Neutrophil (primary cell): ENCODE results near the gene UVRAG.

Source experiments
- H3K27ac ChIP-seq: fragments of 200-600 bp; sonication (generic); 2 replicates; pipeline ENCODE4 v1.5.1; 2016; ENCODE audit warnings: mild to moderate bottlenecking, moderate library complexity
- H3K27me3 ChIP-seq: fragments of 200-600 bp; sonication (generic); 2 replicates; pipeline ENCODE4 v1.6.0; 2016; ENCODE audit warnings: mild to moderate bottlenecking
- H3K36me3 ChIP-seq: fragments of 200-600 bp; sonication (generic); 2 replicates; pipeline ENCODE4 v1.5.1; 2017
- H3K4me1 ChIP-seq, 2 experiments: fragments of 200-600 bp in 1 of 2; sonication (generic) in 1 of 2; 1 replicate in 1 of 2; 2 replicates in 1 of 2; pipeline versions ENCODE4 v1.5.1 to v1.6.1; 2013 to 2016; ENCODE audit warnings: low read depth in 1 of 2, low read length in 1 of 2, mild to moderate bottlenecking in 1 of 2, moderate library complexity in 1 of 2; ENCODE audit not compliant: control insufficient read depth in 1 of 2, insufficient read depth in 1 of 2
- H3K4me3 ChIP-seq, 2 experiments: fragments of 200-600 bp in 1 of 2; sonication (generic) in 1 of 2; 1 replicate in 1 of 2; 2 replicates in 1 of 2; pipeline ENCODE4 v1.5.1; 2013 to 2016; ENCODE audit warnings: low read depth in 1 of 2, low read length in 1 of 2, mild to moderate bottlenecking in 1 of 2, moderate library complexity in 1 of 2
- H3K9me3 ChIP-seq: fragments of 200-600 bp; sonication (generic); 2 replicates; pipeline ENCODE4 v1.5.1; 2016
- TF ChIP-seq, protein P1 (sequence below): fragments of 200-600 bp; sonication (generic); IDR thresholded peaks from 2 replicates; pipeline ENCODE4 v1.5.1; 2016; ENCODE audit warnings: antibody characterized with exemption

The UVRAG gene

DNA sequence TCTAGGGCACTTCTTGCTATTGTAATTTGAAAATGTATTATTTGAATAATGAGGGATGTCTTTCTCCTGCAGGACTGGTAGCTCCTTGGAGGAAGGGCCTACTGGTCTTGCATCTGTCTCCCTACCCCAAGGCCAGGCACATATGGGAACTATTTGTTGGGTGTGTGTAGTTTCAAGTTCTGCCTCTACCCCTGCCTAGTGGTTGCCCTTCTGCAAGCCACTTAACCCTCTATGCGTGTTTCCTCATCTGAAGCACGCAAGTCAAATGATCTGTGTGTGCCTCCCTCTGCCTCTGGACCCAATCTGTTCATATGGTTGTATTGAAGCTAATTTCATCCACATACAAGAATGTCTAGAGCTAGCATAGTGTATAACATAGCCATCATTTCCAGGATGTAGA is 324.3 kb downstream of the UVRAG start:
- H3K4me1 ChIP-seq: no peaks in the 10 kb centered on the region
- H3K4me3 ChIP-seq: no peak overlapping the region
- H3K27ac ChIP-seq: no peak overlapping the region
- no peaks in the 10 kb centered on the region for H3K27me3 ChIP-seq
- TF ChIP-seq, protein P1, sequence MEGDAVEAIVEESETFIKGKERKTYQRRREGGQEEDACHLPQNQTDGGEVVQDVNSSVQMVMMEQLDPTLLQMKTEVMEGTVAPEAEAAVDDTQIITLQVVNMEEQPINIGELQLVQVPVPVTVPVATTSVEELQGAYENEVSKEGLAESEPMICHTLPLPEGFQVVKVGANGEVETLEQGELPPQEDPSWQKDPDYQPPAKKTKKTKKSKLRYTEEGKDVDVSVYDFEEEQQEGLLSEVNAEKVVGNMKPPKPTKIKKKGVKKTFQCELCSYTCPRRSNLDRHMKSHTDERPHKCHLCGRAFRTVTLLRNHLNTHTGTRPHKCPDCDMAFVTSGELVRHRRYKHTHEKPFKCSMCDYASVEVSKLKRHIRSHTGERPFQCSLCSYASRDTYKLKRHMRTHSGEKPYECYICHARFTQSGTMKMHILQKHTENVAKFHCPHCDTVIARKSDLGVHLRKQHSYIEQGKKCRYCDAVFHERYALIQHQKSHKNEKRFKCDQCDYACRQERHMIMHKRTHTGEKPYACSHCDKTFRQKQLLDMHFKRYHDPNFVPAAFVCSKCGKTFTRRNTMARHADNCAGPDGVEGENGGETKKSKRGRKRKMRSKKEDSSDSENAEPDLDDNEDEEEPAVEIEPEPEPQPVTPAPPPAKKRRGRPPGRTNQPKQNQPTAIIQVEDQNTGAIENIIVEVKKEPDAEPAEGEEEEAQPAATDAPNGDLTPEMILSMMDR: no peak
- H3K36me3 ChIP-seq: peaks cover 36% of the 10 kb centered on the region
- H3K9me3 ChIP-seq: no peaks in the 10 kb centered on the region

DNA sequence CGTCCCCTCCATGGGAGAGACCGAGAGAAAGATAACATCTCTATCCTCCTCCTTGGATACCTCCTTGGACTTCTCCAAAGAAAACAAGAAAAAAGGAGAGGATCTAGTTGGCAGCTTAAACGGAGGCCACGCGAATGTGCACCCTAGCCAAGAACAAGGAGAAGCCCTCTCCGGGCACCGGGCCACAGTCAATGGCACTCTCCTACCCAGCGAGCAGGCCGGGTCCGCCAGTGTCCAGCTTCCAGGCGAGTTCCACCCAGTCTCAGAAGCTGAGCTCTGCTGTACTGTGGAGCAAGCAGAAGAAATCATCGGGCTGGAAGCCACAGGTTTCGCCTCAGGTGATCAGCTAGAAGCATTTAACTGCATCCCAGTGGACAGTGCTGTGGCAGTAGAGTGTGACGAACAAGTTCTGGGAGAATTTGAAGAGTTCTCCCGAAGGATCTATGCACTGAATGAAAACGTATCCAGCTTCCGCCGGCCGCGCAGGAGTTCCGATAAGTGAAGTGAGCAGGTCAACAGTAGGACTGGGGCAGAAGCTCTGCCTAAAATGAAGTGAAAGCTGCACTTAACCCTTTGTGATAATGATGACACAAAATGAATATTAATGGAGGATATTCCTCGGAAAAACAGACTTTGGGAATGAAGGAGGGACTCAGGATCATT is 326.0 kb downstream of the UVRAG start:
- Histone ChIP-seq H3K4me1 (no peaks in the 10 kb centered on the region), H3K9me3 (no peaks in the 10 kb centered on the region), H3K27me3 (no peaks in the 10 kb centered on the region), H3K36me3 (peaks cover 29% of the 10 kb centered on the region), H3K4me3 (no peak overlapping the region), H3K27ac (no peak overlapping the region)
- TF ChIP-seq, protein P1: no peak

DNA sequence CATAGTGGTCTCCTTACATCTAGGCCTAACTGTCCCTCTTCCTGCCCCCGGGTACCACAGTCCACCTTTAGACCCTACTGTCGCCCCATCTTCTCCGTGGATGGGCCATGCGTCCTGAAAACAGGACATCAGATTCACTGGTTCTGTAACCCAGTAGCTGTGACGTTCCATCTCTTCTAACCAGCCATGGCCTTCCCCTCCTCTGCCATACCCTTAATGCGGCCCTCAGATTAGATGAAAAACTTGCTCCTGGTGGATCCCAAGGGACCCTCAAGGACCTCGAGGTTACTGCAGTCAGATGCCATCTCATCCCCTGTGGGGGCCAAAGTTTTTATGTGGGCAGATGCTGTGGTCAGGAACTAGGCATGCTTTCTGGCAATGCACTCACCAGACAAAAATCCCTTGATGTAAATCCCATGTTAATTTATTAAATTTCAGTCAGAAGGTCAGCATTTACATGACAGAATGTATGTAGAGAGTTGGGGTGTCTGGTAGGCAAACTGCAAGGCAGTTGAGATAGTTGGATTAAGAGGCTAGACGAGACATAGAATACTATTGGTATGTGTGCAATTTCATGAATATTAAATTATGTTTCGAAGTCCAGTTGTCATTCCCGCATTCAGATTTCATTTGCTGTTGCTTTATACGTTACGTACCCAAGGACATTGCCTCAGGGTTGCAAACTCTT is 327.0 kb downstream of the UVRAG start:
- TF ChIP-seq, protein P1: no peak
- Histone ChIP-seq H3K4me1 (no peaks in the 10 kb centered on the region), H3K27me3 (no peaks in the 10 kb centered on the region), H3K9me3 (no peaks in the 10 kb centered on the region), H3K27ac (no peak overlapping the region), H3K4me3 (no peak overlapping the region), H3K36me3 (peaks cover 29% of the 10 kb centered on the region)

DNA sequence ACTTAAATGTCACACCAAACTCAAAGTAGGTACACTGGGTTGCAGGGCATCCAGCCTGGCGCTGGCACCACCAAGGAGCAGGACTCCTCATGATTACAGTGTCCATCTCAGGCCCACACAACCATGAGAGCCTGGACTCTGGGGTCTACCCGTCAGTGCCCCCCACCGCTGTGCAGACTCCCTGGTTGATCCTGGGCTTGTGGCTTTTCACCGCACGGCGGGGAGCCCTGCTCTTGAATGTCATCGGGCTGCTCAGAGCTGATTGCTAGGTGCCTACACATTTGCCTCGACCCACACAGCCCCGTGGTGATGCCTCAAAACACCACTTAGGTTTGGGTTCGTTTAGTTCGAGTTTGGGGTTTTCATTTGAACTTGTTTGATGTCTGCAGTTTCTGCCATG is 328.3 kb downstream of the UVRAG start:
- H3K27ac ChIP-seq: no peak overlapping the region
- peaks cover 29% of the 10 kb centered on the region for H3K36me3 ChIP-seq
- H3K27me3 ChIP-seq: no peaks in the 10 kb centered on the region
- no peak overlapping the region for H3K4me3 ChIP-seq
- H3K4me1 ChIP-seq: no peaks in the 10 kb centered on the region
- TF ChIP-seq, protein P1: no peak
- H3K9me3 ChIP-seq: no peaks in the 10 kb centered on the region

DNA sequence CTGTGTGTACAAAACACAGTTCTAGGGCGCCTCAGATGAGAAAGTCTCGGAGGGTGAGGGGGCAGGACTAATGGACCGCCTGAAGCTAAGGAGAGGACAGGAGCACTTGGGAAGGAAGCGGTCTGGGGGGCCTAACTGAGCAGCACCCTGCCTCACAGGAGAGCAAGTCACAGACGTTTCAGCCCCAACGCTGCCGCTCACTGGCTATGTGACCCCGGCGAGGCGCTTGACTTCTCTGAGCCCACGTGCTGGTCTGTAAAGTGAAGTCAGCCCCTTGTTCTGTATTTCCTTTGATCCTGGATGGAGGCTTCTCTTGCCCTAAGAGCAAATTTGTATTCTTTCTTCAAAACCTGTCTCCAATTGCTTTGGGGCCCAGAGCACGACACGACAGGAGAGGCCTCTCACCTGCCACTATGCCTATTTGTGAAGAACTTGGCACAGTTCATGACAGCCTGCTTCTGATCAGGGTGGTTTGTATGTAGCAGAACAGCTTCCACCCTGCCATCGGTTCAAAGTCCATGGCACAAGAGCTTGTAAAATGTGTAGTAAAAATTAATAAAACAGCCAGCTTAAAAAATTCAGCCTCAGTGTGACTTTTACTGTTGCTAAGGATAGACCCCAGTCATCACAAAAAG is 332.2 kb downstream of the UVRAG start:
- peaks cover 13% of the 10 kb centered on the region for H3K36me3 ChIP-seq
- no peak overlapping the region for H3K27ac ChIP-seq
- H3K27me3 ChIP-seq: no peaks in the 10 kb centered on the region
- H3K4me3 ChIP-seq: no peak overlapping the region
- TF ChIP-seq, protein P1: no peak
- H3K4me1 ChIP-seq: peaks cover 5% of the 10 kb centered on the region in 2 experiments
- H3K9me3 ChIP-seq: no peaks in the 10 kb centered on the region
